ENCODE data around the gene TSPAN11.

DNA sequence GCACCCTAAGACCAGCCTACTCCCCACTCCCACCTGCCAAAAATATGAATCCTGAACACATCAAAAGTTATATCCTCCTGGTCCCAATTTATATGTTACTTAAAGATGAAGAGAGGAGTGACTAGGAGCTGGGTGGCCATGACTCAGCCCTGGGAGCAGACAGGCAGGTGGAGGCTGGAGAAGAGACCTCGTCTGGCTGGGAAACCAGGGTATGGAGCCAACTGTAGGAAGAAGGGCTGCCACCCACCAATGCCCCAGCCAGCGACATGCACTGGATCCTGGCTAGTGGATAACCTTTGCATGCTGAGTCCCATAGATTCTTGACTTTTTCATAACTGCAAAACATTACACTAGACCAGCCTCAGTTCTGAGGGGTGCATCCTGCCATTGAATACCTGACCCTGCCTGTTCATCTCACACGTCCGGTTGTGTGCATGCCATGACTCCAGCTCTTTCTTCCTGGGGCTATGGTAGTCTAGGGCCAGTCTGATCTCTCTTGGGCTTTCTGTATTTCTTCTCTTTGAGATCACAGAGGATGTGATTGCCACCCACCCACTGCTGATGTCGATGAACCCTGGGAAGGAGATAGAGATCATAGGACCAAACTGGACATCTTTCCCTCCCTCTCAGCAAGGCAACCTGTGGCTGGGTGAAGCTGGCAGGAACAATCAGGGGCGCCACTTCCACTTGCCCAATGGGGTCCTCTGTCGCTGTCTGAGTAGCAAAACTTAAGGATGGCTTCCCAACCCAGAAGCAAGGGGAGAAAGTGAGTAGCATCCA lies 77.5 kb downstream of the TSPAN11 start:
- TF ChIP-seq CTCF (IDR thresholded peaks at IDR 0.05; ENCODE audit: low read length) (no peak), EZH2 (IDR thresholded peaks at IDR 0.05; ENCODE audit: borderline replicate concordance, low read length) (no peak)

Measured in OCI-LY1 (cell line).